ENCODE data around the gene RPGRIP1L. TPM values are rescaled to one million over a fixed set of nuclear protein-coding genes. Genes with fewer than 3 reads are reported as not detected.
A peak's percentile ranks its signal among the peaks of the same experiment; 100 is the strongest.

The RPGRIP1L gene
- polyA plus RNA-seq (ENCODE audit: insufficient read length in 10 of 10): 10 to 100 TPM in 2 of 10 donors, 1 to 10 TPM in 8; 6.5 to 12.2 (median 8.6) TPM
- long read RNA-seq, donor 1, partial matches to known transcripts: 0 of 2 reads
- long read RNA-seq, donor 1, other reads (novel, unspliced or antisense): 0 of 2 reads
- long read RNA-seq, donor 2, partial matches to known transcripts: 0 of 4 reads
- long read RNA-seq, donor 2, other reads (novel, unspliced or antisense): 0 of 4 reads
- long read RNA-seq, donor 3: 0 reads
- long read RNA-seq, donor 4: 0 reads
- long read RNA-seq, donor 5, partial matches to known transcripts: 0 of 2 reads
- long read RNA-seq, donor 5, other reads (novel, unspliced or antisense): 0 of 2 reads
- long read RNA-seq, donor 6, partial matches to known transcripts: 0 of 4 reads
- long read RNA-seq, donor 6, other reads (novel, unspliced or antisense): 0 of 4 reads
- long read RNA-seq, donor 7: 0 reads
- long read RNA-seq, donor 8: 0 reads
- long read RNA-seq, donor 9: 0 reads

GRCh38 chr16:53703590-53704444 lies at the start of gene RPGRIP1L, which contains the start of gene FTO:
Gene RPGRIP1L, minus strand, starts transcription at chr16:53703859. Its CDS starts 3,136 bp downstream, at chr16:53700723.
Gene FTO, plus strand, starts transcription at chr16:53704156.
- DNase-seq: peak; percentile 99 to 100 (median 100)

- no peak for DNase-seq
Measured at GRCh38 chr16:53753431-53753830, 49.8 kb upstream of the RPGRIP1L start.

GRCh38 chr16:53752560-53752959 lies 48.9 kb upstream of the RPGRIP1L start:
- no peak for DNase-seq

GRCh38 chr16:53745753-53746266 lies 42.2 kb upstream of the RPGRIP1L start:
- DNase-seq: no peak

GRCh38 chr16:53745086-53745485 lies 41.4 kb upstream of the RPGRIP1L start:
- peak in 1 of 3 donors; percentile 33 for DNase-seq

GRCh38 chr16:53744449-53744848 lies 40.8 kb upstream of the RPGRIP1L start:
- no peak for DNase-seq

GRCh38 chr16:53743149-53743566 lies 39.5 kb upstream of the RPGRIP1L start:
- no peak for DNase-seq

- DNase-seq: no peak
Measured at GRCh38 chr16:53741546-53741945, 37.9 kb upstream of the RPGRIP1L start.

- no peak for DNase-seq
Measured at GRCh38 chr16:53740933-53741531, 37.4 kb upstream of the RPGRIP1L start.

GRCh38 chr16:53740476-53740875 lies 36.8 kb upstream of the RPGRIP1L start:
- DNase-seq: no peak

- DNase-seq: no peak
Measured at GRCh38 chr16:53737552-53737951, 33.9 kb upstream of the RPGRIP1L start.

GRCh38 chr16:53736297-53736696 lies 32.6 kb upstream of the RPGRIP1L start:
- DNase-seq: no peak

- DNase-seq: no peak
Measured at GRCh38 chr16:53734908-53735307, 31.2 kb upstream of the RPGRIP1L start.

- no peak for DNase-seq
Measured at GRCh38 chr16:53732296-53732929, 28.8 kb upstream of the RPGRIP1L start.

- no peak for DNase-seq
Measured at GRCh38 chr16:53730693-53731092, 27.0 kb upstream of the RPGRIP1L start.

GRCh38 chr16:53726625-53727024 lies 23.0 kb upstream of the RPGRIP1L start:
- no peak for DNase-seq

GRCh38 chr16:53721017-53721416 lies 17.4 kb upstream of the RPGRIP1L start:
- DNase-seq: no peak

- DNase-seq: no peak
Measured at GRCh38 chr16:53717577-53717976, 13.9 kb upstream of the RPGRIP1L start.

- DNase-seq: no peak
Measured at GRCh38 chr16:53715023-53715384, 11.3 kb upstream of the RPGRIP1L start.

- peak; percentile 61 to 89 (median 87) for DNase-seq
Measured at GRCh38 chr16:53714205-53715022, 10.8 kb upstream of the RPGRIP1L start.

All from muscle of back (tissue), 13 donors.